Prostate gland (tissue), 2 donors: ENCODE results near the gene COIL. TPM values are rescaled to one million over a fixed set of nuclear protein-coding genes. Genes with fewer than 3 reads are reported as not detected.
"Not testable (repeated sequence)": the region's sequence is repeated elsewhere in the genome, so short reads cannot be mapped to it uniquely, and the experiment has no call there.

Experiments
- DNase-seq: peaks from one replicate; pipeline ENCODE4 v3.0.0-alpha.2; 2019; ENCODE audit warnings: low spot score
- H3K27ac ChIP-seq, 2 donors: fragments of 200-600 bp; sonication (generic); 2 replicates each; pipeline ENCODE4 v1.5.1; 2017 to 2019
- H3K27me3 ChIP-seq: fragments of 200-600 bp; sonication (generic); replicated peaks from 2 replicates; pipeline ENCODE4 v1.5.1; 2019; ENCODE audit not compliant: insufficient read depth
- H3K36me3 ChIP-seq, 2 donors: fragments of 200-600 bp; sonication (generic); 1 replicate in 1 of 2; 2 replicates in 1 of 2; pipeline versions ENCODE4 v1.5.1 to v1.8.1; 2017 to 2019
- H3K4me1 ChIP-seq: fragments of 200-600 bp; sonication (generic); replicated peaks from 2 replicates; pipeline ENCODE4 v1.5.1; 2019
- H3K4me3 ChIP-seq, 2 donors: fragments of 200-600 bp; sonication (generic); 2 replicates each; pipeline ENCODE4 v1.5.1; 2017 to 2019
- H3K9me3 ChIP-seq: fragments of 200-600 bp; sonication (generic); 2 replicates; pipeline ENCODE4 v1.5.1; 2017
- POLR2A ChIP-seq: fragments of 450-650 bp; IDR thresholded peaks from one replicate; pipeline ENCODE4 v1.6.1; 2016; ENCODE audit warnings: antibody characterized with exemption, mild to moderate bottlenecking
- POLR2AphosphoS5 ChIP-seq: sonication (generic); formaldehyde crosslinking; IDR thresholded peaks from one replicate; pipeline ENCODE4 v1.6.1; 2017; ENCODE audit warnings: antibody characterized with exemption
- WGBS: methylation state at CpG from one replicate; pipeline ENCODE4 v1.1.5; 2018; 5-methylcytosine and 5-hydroxymethylcytosine counted together
- intact Hi-C: fragments of 100-400 bp; cut with DNase I; formaldehyde crosslinking; loops from one replicate; pipeline ENCODE4 v1.14.2; 2022
- total RNA-seq, 2 donors: library from RNA; depleted of rRNA; stranded (reverse); fragments of >200 nt; gene quantifications; one replicate each; pipeline ENCODE4 v1.1.0, GENCODE V29; 2016
- TF ChIP-seq, protein P1 (sequence below), 4 experiments: fragments of 200-600 bp in 2 of 4; fragments of 450-650 bp in 2 of 4; sonication (generic) in 2 of 4; IDR thresholded peaks; 1 replicate in 3 of 4; 2 replicates in 1 of 4; pipeline ENCODE4 v1.5.1; 2016 to 2019; ENCODE audit warnings: antibody characterized with exemption in 4 of 4, mild to moderate bottlenecking in 2 of 4, moderate library complexity in 2 of 4

COIL gene
- total RNA-seq, 2 donors from 2014 or later, result 14.8 to 22.3 TPM

DNA sequence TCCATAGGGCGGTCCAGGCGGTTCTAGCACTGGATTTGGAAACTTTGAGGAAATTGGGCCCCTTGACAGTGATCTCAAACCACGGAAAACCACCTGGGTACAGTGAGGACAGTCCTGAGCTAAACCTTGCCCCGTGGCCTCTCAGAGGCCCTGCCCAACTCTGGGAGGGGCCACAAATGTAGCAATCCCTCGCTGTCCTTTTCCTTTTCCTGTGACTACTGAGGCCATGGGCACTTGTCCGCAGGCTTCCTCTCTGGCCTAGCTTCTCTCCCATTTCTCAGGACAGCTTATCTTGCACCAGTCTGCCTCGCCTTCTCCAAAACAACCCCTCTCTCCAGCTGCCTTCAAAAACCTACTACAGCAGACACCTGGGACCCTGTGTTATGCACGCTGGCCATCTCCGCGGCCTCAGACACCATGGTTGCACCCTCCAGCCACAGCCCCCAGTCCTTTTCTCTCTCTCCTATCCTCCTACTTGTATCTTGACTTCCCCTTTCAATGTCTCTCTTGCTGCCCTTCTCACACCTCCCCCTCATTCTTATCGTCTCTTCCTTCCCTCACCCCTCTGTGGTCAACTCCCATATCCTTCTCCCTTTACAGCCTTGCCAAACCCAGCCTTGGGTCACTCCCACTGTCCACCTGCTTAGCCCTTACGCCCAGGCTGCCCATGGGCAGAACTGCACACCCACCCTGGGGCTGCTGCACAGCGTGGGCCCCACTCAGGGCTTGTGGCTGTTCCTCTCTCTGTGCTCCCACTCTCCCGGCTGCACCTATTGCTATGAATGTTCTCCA lies 24.7 kb upstream of the COIL start:
- intact Hi-C loops, result no loop called here
- TF ChIP-seq, protein P1, sequence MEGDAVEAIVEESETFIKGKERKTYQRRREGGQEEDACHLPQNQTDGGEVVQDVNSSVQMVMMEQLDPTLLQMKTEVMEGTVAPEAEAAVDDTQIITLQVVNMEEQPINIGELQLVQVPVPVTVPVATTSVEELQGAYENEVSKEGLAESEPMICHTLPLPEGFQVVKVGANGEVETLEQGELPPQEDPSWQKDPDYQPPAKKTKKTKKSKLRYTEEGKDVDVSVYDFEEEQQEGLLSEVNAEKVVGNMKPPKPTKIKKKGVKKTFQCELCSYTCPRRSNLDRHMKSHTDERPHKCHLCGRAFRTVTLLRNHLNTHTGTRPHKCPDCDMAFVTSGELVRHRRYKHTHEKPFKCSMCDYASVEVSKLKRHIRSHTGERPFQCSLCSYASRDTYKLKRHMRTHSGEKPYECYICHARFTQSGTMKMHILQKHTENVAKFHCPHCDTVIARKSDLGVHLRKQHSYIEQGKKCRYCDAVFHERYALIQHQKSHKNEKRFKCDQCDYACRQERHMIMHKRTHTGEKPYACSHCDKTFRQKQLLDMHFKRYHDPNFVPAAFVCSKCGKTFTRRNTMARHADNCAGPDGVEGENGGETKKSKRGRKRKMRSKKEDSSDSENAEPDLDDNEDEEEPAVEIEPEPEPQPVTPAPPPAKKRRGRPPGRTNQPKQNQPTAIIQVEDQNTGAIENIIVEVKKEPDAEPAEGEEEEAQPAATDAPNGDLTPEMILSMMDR (IDR thresholded peaks at IDR 0.05), result no peak
- TF ChIP-seq POLR2A, result no peak
- TF ChIP-seq POLR2AphosphoS5, result no peak
- no peaks in the 10 kb centered on the region for H3K27me3 ChIP-seq
- H3K36me3 ChIP-seq, result no peaks in the 10 kb centered on the region
- no peaks in the 10 kb centered on the region for H3K4me1 ChIP-seq
- WGBS, result 91% methylated on average over 14 of the region's 14 CpGs
- H3K9me3 ChIP-seq, result no peaks in the 10 kb centered on the region
- no peak for DNase-seq
- H3K27ac ChIP-seq, result no peak overlapping the region
- H3K4me3 ChIP-seq, result no peak overlapping the region

DNA sequence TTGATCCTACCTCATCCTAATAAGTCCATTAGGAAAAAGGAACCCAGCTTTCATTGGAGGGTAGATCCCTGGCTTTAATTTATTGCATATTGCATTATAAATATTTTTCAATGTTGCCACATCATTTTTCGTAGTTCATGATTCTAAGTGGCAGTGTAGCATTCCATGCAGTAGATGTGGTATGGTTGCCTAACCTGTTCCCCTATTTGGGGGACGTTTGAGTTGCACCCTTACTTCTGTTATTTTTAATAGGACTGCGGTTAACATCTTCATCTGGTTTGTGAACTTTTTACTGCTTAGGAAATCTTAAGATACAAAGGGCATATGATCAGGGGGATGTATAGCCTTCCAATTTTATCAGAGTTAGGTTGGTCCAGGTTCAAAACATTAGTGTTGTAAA lies 22.5 kb upstream of the COIL start:
- no peak for TF ChIP-seq POLR2AphosphoS5
- no peak for DNase-seq
- H3K27ac ChIP-seq, result no peak overlapping the region
- WGBS, result 73% methylated on average over 3 of the region's 3 CpGs
- H3K27me3 ChIP-seq, result no peaks in the 10 kb centered on the region
- H3K36me3 ChIP-seq, result no peaks in the 10 kb centered on the region
- H3K9me3 ChIP-seq, result no peaks in the 10 kb centered on the region
- no peak overlapping the region for H3K4me3 ChIP-seq
- H3K4me1 ChIP-seq, result no peaks in the 10 kb centered on the region
- intact Hi-C loops, result no loop called here

DNA sequence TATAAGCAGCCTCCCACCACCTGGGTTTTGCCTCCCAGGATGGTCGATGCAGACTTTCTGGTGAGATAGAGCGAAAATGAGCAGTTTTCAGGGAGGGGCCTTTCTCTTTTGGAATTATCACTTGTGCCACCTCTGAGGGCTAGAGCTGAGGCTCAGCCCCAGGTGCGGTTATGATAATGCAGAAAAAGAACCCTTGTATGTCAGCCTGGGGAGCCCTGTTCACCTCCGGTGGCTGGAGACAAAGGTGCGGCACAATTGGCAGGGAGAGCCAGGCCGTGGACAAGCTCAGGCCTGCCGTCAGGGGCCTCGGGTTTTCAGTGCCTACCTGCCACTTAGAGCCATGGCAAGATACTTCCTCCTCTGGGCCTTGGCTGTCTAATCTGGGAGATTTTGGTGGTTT lies 21.5 kb upstream of the COIL start:
- Histone ChIP-seq H3K27me3 (no peaks in the 10 kb centered on the region), H3K9me3 (no peaks in the 10 kb centered on the region), H3K36me3 (no peaks in the 10 kb centered on the region), H3K27ac (peak overlapping the region in 1 of 2 donors; percentile 9), H3K4me3 (no peak overlapping the region), H3K4me1 (no peaks in the 10 kb centered on the region)
- 32% methylated on average over 8 of the region's 8 CpGs for WGBS
- intact Hi-C loops, result no loop called here
- TF ChIP-seq POLR2AphosphoS5, result peak; percentile 57
- TF ChIP-seq, protein P1 (IDR thresholded peaks at IDR 0.05), result no peak
- peak; percentile 75 for DNase-seq

DNA sequence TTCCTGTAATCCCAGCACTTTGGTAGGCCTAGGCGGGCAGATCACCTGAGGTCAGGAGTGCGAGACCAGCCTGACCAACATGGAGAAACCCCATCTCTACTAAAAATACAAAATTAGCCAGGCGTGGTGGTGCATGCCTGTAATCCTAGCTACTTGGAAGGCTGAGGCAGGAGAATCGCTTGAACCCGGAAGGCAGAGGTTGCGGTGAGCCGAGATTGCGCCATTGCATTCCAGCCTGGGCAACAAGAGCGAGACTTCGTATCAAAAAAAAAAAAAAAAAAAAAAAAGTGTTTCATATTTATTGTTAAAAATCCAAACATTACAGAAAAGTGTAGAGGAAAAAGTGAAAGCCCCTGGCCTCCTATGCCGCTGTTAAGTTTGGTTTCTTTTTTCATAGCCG lies 19.7 kb upstream of the COIL start:
- H3K27me3 ChIP-seq, H3K4me1 ChIP-seq, H3K36me3 ChIP-seq, H3K27ac ChIP-seq, H3K4me3 ChIP-seq, intact Hi-C loops, DNase-seq, H3K9me3 ChIP-seq: not testable (repeated sequence)
- 96% methylated on average over 12 of the region's 12 CpGs for WGBS

DNA sequence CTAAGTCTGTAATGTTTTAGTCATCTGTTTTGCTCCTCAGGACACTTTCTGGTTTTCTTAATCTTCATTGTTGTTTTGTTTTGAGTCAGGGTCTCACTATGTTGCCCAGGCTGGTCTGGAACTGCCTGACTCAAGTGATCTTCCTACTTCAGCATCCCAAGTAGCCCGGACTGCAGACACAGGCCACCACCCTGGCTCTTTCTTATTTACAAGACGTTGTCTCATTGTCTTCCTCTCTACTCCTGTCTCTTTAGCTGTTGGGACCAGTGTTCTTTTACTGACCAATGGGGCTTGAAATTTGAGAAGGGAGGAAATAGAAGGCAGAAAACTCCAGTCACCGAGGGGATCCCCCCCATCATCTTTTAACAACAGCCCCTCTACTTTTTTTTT lies 18.2 kb upstream of the COIL start:
- no peak for DNase-seq
- Histone ChIP-seq H3K36me3 (no peaks in the 10 kb centered on the region), H3K9me3 (no peaks in the 10 kb centered on the region), H3K27me3 (no peaks in the 10 kb centered on the region), H3K27ac (peak overlapping the region; percentile 37 to 57), H3K4me3 (peak overlapping the region in 1 of 2 donors; percentile 49), H3K4me1 (no peaks in the 10 kb centered on the region)
- no peak for TF ChIP-seq POLR2A
- TF ChIP-seq, protein P1 (IDR thresholded peaks at IDR 0.05), result no peak
- TF ChIP-seq POLR2AphosphoS5, result no peak
- intact Hi-C loops, result no loop called here
- WGBS, result 41% methylated on average over 3 of the region's 3 CpGs

DNA sequence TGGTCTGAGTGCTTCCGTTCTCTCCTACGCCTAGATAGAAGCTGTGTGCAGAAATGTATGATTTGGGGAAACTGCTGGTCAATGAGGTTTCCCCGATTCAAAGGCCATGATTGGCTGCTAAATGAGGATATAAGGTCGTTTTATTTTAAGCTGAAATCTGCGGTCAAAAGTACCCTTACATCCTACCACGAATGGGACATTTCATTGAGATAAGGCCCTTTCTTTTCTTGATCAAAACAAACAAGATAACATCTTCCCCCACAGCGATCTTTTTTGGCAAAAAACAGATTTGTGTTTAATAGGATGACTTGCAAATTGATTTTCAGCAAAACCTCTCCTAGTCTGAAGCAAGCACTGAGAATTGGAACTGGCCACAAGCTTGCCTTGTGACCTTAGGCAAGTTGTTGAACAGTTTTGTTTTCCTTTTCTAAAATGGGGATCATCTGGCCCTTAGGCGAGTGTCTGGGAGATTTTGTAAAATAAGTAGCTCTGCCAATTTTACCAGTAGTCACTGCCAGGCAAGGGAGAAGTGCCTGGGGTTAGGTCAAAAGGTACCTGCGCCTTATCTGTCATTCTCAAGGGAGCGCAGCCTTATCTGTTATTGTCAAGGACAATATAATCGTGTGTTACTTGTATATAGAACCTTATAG lies 17.7 kb upstream of the COIL start:
- no peaks in the 10 kb centered on the region for H3K9me3 ChIP-seq
- H3K27me3 ChIP-seq, result no peaks in the 10 kb centered on the region
- intact Hi-C loops, result no loop called here
- DNase-seq, result no peak
- WGBS, result 15% methylated on average over 11 of the region's 11 CpGs
- peak overlapping the region; percentile 37 to 57 for H3K27ac ChIP-seq
- H3K4me3 ChIP-seq, result peak overlapping the region; percentile 36 to 49
- no peak for TF ChIP-seq POLR2AphosphoS5
- no peak for TF ChIP-seq POLR2A
- TF ChIP-seq, protein P1 (IDR thresholded peaks at IDR 0.05), result no peak
- H3K36me3 ChIP-seq, result no peaks in the 10 kb centered on the region
- no peaks in the 10 kb centered on the region for H3K4me1 ChIP-seq
